Colonic mucosa (tissue), 4 donors: Measurements from ENCODE around the gene UBE3B. TPM values are rescaled to one million over a fixed set of nuclear protein-coding genes. Genes with fewer than 3 reads are reported as not detected.

Experiments
- DNase-seq: peaks from one replicate; pipeline ENCODE4 v3.0.0-alpha.2; 2020
- H3K27ac ChIP-seq: fragments of 200-600 bp; one replicate; pipeline ENCODE4 v1.8.0; 2021
- H3K27me3 ChIP-seq: fragments of 200-600 bp; one replicate; pipeline ENCODE4 v1.8.0; 2021
- H3K36me3 ChIP-seq: fragments of 200-600 bp; one replicate; pipeline ENCODE4 v1.8.0; 2021
- H3K4me1 ChIP-seq: fragments of 200-600 bp; one replicate; pipeline ENCODE4 v1.8.0; 2021; ENCODE audit warnings: mild to moderate bottlenecking
- H3K4me3 ChIP-seq: fragments of 200-600 bp; one replicate; pipeline ENCODE4 v1.8.0; 2021
- H3K9ac ChIP-seq, 2 donors: one replicate each; pipeline ENCODE4 v1.7.0; 2013; ENCODE audit warnings: control low read depth in 2 of 2, low read depth in 2 of 2, low read length in 2 of 2
- H3K9me3 ChIP-seq: fragments of 200-600 bp; one replicate; pipeline ENCODE4 v1.8.0; 2021
- CTCF ChIP-seq: fragments of 200-600 bp; IDR thresholded peaks from one replicate; pipeline ENCODE4 v1.8.0; 2022; ENCODE audit warnings: antibody characterized with exemption, mild to moderate bottlenecking
- intact Hi-C: fragments of 100-400 bp; cut with DNase I; formaldehyde crosslinking; loops from one replicate; pipeline ENCODE4 v1.14.1; 2022
- total RNA-seq, 2 donors: library from RNA; stranded (reverse); fragmentation: NEBNext Ultra II Directional in 1 of 2; extraction: Animal tissue kit (Norgen Biotek cat#: 25700) in 1 of 2; gene quantifications; one replicate each; pipeline ENCODE4 v1.2.1, GENCODE V29; 2021
- donor health status: healthy.
- donor health status: DM: no; HTN: no; CAD: no.
- donor health status: DM: no; HTN: no; CAD: no.

UBE3B gene
- total RNA-seq, 2 donors from 2014 or later: 44.6 to 52.0 TPM

GRCh38 chr12:109459247-109459646 lies 18.2 kb upstream of the UBE3B start:
- DNase-seq: no peak
- H3K27me3 ChIP-seq: no peaks in the 10 kb centered on the region
- H3K9ac ChIP-seq: peak overlapping the region in 1 of 2 donors; percentile 2
- intact Hi-C loops: no loop called here
- H3K4me1 ChIP-seq: peaks cover 21% of the 10 kb centered on the region
- H3K9me3 ChIP-seq: no peaks in the 10 kb centered on the region
- TF ChIP-seq CTCF: no peak
- no peak overlapping the region for H3K4me3 ChIP-seq
- H3K36me3 ChIP-seq: peaks cover 29% of the 10 kb centered on the region
- H3K27ac ChIP-seq: peak overlapping the region; percentile 64

- H3K27ac ChIP-seq: peak overlapping the region; percentile 95
- H3K9me3 ChIP-seq: no peaks in the 10 kb centered on the region
- peak overlapping the region; percentile 33 to 67 for H3K9ac ChIP-seq
- DNase-seq: no peak
- peaks cover 21% of the 10 kb centered on the region for H3K4me1 ChIP-seq
- H3K36me3 ChIP-seq: peaks cover 16% of the 10 kb centered on the region
- no peak for TF ChIP-seq CTCF
- no peaks in the 10 kb centered on the region for H3K27me3 ChIP-seq
- no peak overlapping the region for H3K4me3 ChIP-seq
- intact Hi-C loops: no loop called here
Observed at GRCh38 chr12:109460538-109460937, 16.9 kb upstream of the UBE3B start.

- no peaks in the 10 kb centered on the region for H3K27me3 ChIP-seq
- H3K9me3 ChIP-seq: no peaks in the 10 kb centered on the region
- peak overlapping the region; percentile 95 for H3K27ac ChIP-seq
- H3K36me3 ChIP-seq: peaks cover 10% of the 10 kb centered on the region
- intact Hi-C loops: no loop called here
- peak; percentile 65 for DNase-seq
- H3K4me3 ChIP-seq: no peak overlapping the region
- no peak for TF ChIP-seq CTCF
- peaks cover 21% of the 10 kb centered on the region for H3K4me1 ChIP-seq
- peak overlapping the region; percentile 54 to 67 for H3K9ac ChIP-seq
Observed at GRCh38 chr12:109461049-109461845, 16.2 kb upstream of the UBE3B start.

- Histone ChIP-seq H3K36me3 (peaks cover 1% of the 10 kb centered on the region), H3K27ac (peak overlapping the region; percentile 95), H3K9ac (peak overlapping the region; percentile 54 to 67), H3K27me3 (no peaks in the 10 kb centered on the region), H3K4me1 (peaks cover 21% of the 10 kb centered on the region), H3K4me3 (no peak overlapping the region), H3K9me3 (no peaks in the 10 kb centered on the region)
- intact Hi-C loops: no loop called here
- DNase-seq: peak; percentile 81
- no peak for TF ChIP-seq CTCF
Observed at GRCh38 chr12:109461846-109462756, 15.3 kb upstream of the UBE3B start.

- intact Hi-C loops: no loop called here
- Histone ChIP-seq H3K27me3 (no peaks in the 10 kb centered on the region), H3K9ac (peak overlapping the region; percentile 32 to 67), H3K36me3 (no peaks in the 10 kb centered on the region), H3K9me3 (no peaks in the 10 kb centered on the region), H3K4me1 (peaks cover 26% of the 10 kb centered on the region), H3K27ac (peak overlapping the region; percentile 95), H3K4me3 (no peak overlapping the region)
- no peak for TF ChIP-seq CTCF
- peak; percentile 64 for DNase-seq
Observed at GRCh38 chr12:109462868-109463692, 14.4 kb upstream of the UBE3B start.
